Natural killer cell (primary cell): ENCODE data around the gene G2E3. TPM values are rescaled to one million over a fixed set of nuclear protein-coding genes. Genes with fewer than 3 reads are reported as not detected.
A peak's percentile ranks its signal among the peaks of the same experiment; 100 is the strongest.

ENCODE experiments used
- ATAC-seq, 3 donors: fragments of 150-1000 bp in 2 of 3; fragments of 200-7000 bp in 1 of 3; cut with Tn5 transposase; 1 replicate in 1 of 3; 2 replicates in 2 of 3; pipeline ENCODE4 v1.10.0; 2021; ENCODE audit warnings: mild to moderate bottlenecking in 2 of 3, moderate library complexity in 2 of 3
- DNase-seq, 2 donors: peaks; one replicate each; pipeline versions ENCODE4 v3.0.0 to v3.0.0-alpha.2; 2013 to 2021; ENCODE audit warnings: mixed read lengths in 1 of 2
- H3K27ac ChIP-seq: one replicate; pipeline ENCODE4 v1.5.1; 2013; ENCODE audit warnings: mild to moderate bottlenecking, low read length
- H3K27me3 ChIP-seq: one replicate; pipeline ENCODE4 v1.6.1; 2013; ENCODE audit warnings: low read length; ENCODE audit not compliant: control insufficient read depth, insufficient read depth
- H3K36me3 ChIP-seq: one replicate; pipeline ENCODE4 v1.6.1; 2013; ENCODE audit warnings: low read length; ENCODE audit not compliant: control insufficient read depth, insufficient read depth
- H3K4me1 ChIP-seq: one replicate; pipeline ENCODE4 v1.6.1; 2013; ENCODE audit warnings: low read length; ENCODE audit not compliant: control insufficient read depth, insufficient read depth
- H3K4me3 ChIP-seq: one replicate; pipeline ENCODE4 v1.5.1; 2013; ENCODE audit warnings: low read length
- H3K9me3 ChIP-seq: one replicate; pipeline ENCODE4 v1.6.1; 2013; ENCODE audit warnings: low read length; ENCODE audit not compliant: control insufficient read depth, insufficient read depth
- H3K27ac Mint-ChIP-seq, 2 donors: one replicate each; pipeline ENCODE4 v1.8.0; 2022; ENCODE audit warnings: mild to moderate bottlenecking in 2 of 2, mixed read lengths in 2 of 2, moderate library complexity in 1 of 2
- H3K27me3 Mint-ChIP-seq, 2 donors: one replicate each; pipeline ENCODE4 v1.8.0; 2022; ENCODE audit warnings: low read depth in 2 of 2, mixed read lengths in 2 of 2
- H3K36me3 Mint-ChIP-seq: one replicate; pipeline ENCODE4 v1.8.0; 2022; ENCODE audit warnings: mixed read lengths
- H3K4me1 Mint-ChIP-seq, 2 donors: one replicate each; pipeline ENCODE4 v1.8.0; 2022; ENCODE audit warnings: mixed read lengths in 2 of 2
- H3K4me3 Mint-ChIP-seq: one replicate; pipeline ENCODE4 v1.8.0; 2022; ENCODE audit warnings: mild to moderate bottlenecking, moderate library complexity, mixed read lengths
- H3K9me3 Mint-ChIP-seq, 2 donors: one replicate each; pipeline ENCODE4 v1.8.0; 2022; ENCODE audit warnings: mixed read lengths in 2 of 2
- CTCF ChIP-seq: fragments of 200-600 bp; IDR thresholded peaks from one replicate; pipeline ENCODE4 v1.8.0; 2022; ENCODE audit warnings: antibody characterized with exemption
- WGBS: methylation state at CpG from one replicate; pipeline ENCODE4 v1.1.7; 2013; ENCODE audit warnings: missing lambda C conversion rate; ENCODE audit not compliant: insufficient coverage; 5-methylcytosine and 5-hydroxymethylcytosine counted together
- intact Hi-C: fragments of 100-400 bp; cut with micrococcal nuclease; formaldehyde crosslinking; loops from one replicate; pipeline ENCODE4 v1.14.2; 2022
- total RNA-seq, 4 donors: library from RNA; stranded (reverse); fragments of 120-200 nt in 1 of 4; gene quantifications; one replicate each; pipeline versions ENCODE4 v1.2.3 to v1.2.4, GENCODE V29; 2013 to 2022

G2E3 gene, protein sequence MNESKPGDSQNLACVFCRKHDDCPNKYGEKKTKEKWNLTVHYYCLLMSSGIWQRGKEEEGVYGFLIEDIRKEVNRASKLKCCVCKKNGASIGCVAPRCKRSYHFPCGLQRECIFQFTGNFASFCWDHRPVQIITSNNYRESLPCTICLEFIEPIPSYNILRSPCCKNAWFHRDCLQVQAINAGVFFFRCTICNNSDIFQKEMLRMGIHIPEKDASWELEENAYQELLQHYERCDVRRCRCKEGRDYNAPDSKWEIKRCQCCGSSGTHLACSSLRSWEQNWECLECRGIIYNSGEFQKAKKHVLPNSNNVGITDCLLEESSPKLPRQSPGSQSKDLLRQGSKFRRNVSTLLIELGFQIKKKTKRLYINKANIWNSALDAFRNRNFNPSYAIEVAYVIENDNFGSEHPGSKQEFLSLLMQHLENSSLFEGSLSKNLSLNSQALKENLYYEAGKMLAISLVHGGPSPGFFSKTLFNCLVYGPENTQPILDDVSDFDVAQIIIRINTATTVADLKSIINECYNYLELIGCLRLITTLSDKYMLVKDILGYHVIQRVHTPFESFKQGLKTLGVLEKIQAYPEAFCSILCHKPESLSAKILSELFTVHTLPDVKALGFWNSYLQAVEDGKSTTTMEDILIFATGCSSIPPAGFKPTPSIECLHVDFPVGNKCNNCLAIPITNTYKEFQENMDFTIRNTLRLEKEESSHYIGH
- total RNA-seq = 10 to 100 TPM; 28.7 to 47.1 (median 33.4) TPM
- total RNA-seq (2013) = 46.6 TPM

- H3K9me3 ChIP-seq = no peaks in the 10 kb centered on the region
- under 1% methylated on average over 62 of the region's 62 CpGs for WGBS
- intact Hi-C loops = loop anchor here (1.0 kb wide), 1 partner anchor 63 kb away; the partner anchor contains the start of gene SCFD1
- Mint-ChIP-seq H3K4me1 (peaks cover 35 to 39% of the 10 kb centered on the region in 2 donors), H3K36me3 (no peaks in the 10 kb centered on the region), H3K4me3 (peak within 1 kb of the TSS; percentile 98), H3K9me3 (no peaks in the 10 kb centered on the region), H3K27ac (peak within 1 kb of the TSS; percentile 92 to 96), H3K27me3 (peaks cover 0 to 3% of the 10 kb centered on the region in 2 donors)
- H3K27ac ChIP-seq = peak within 1 kb of the TSS; percentile 86
- H3K36me3 ChIP-seq = no peaks in the 10 kb centered on the region
- H3K4me1 ChIP-seq = peaks cover 15% of the 10 kb centered on the region
- no peaks in the 10 kb centered on the region for H3K27me3 ChIP-seq
- H3K4me3 ChIP-seq = peak within 1 kb of the TSS; percentile 96
- DNase-seq = peak; percentile 84 to 92
- peak; percentile 98 for ATAC-seq
- no peak for TF ChIP-seq CTCF
These were observed at the start of gene G2E3 for GRCh38 chr14:30558675-30559555. Gene G2E3 (plus strand): TSS chr14:30559158. CDS start chr14:30581080, 21,922 bp downstream.

GRCh38 chr14:30517737-30518136 is 41.2 kb upstream of the G2E3 start:
- no peaks in the 10 kb centered on the region for H3K36me3 Mint-ChIP-seq
- H3K9me3 Mint-ChIP-seq = no peaks in the 10 kb centered on the region
- DNase-seq = no peak
- Histone ChIP-seq H3K4me3 (no peak overlapping the region), H3K9me3 (no peaks in the 10 kb centered on the region), H3K36me3 (no peaks in the 10 kb centered on the region), H3K27ac (no peak overlapping the region), H3K27me3 (peaks cover 2% of the 10 kb centered on the region), H3K4me1 (no peaks in the 10 kb centered on the region)
- TF ChIP-seq CTCF = no peak
- H3K27ac Mint-ChIP-seq = no peak overlapping the region
- 80% methylated on average over 1 of the region's 2 CpGs for whole genome bisulfite sequencing
- peaks cover 7 to 28% of the 10 kb centered on the region in 2 donors for H3K27me3 Mint-ChIP-seq
- no peak for ATAC-seq
- no peak overlapping the region for H3K4me3 Mint-ChIP-seq
- intact Hi-C loops = no loop called here
- H3K4me1 Mint-ChIP-seq = peaks cover 3 to 5% of the 10 kb centered on the region in 2 donors

DNA sequence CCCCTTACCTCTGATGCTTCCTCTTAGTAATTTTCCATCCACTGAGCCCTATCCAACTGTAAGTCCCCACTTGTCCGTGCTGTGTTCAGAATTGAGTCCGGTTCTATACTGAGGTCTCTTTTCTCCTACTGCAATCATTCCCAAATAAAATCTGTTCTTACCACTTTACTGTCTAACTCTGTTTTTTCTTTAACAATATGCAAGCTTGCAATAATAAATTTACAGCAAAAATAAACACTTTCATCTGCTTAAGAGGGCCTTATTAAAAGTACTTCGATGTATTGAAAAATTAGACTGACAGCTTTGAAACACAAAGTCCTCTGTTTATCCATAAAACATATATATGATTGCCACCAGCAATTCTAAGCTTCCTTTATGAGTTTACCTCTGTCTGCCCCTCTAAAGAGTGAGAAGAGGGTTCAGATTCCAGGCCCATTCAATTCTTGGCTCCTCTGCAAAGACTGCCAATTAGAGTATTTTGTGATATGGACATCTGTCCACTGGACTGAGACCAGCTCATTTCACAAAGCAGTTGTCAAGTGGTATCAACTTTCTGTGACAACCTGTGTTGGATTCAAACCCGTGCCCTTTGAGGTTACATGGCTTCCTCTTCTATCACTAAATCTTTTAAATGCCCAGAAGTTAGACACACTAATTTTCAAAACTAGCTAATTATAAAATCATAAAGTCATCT is 39.9 kb upstream of the G2E3 start:
- H3K9me3 ChIP-seq = no peaks in the 10 kb centered on the region
- DNase-seq = no peak
- no peak for ATAC-seq
- peaks cover 5 to 19% of the 10 kb centered on the region in 2 donors for H3K27me3 Mint-ChIP-seq
- peaks cover 3 to 5% of the 10 kb centered on the region in 2 donors for H3K4me1 Mint-ChIP-seq
- no peaks in the 10 kb centered on the region for H3K9me3 Mint-ChIP-seq
- H3K27ac Mint-ChIP-seq = no peak overlapping the region
- no peak overlapping the region for H3K4me3 Mint-ChIP-seq
- H3K4me3 ChIP-seq = no peak overlapping the region
- intact Hi-C loops = no loop called here
- H3K36me3 ChIP-seq = no peaks in the 10 kb centered on the region
- H3K27me3 ChIP-seq = no peaks in the 10 kb centered on the region
- 89% methylated on average over 4 of the region's 4 CpGs for WGBS
- no peak overlapping the region for H3K27ac ChIP-seq
- TF ChIP-seq CTCF = no peak
- no peaks in the 10 kb centered on the region for H3K4me1 ChIP-seq
- no peaks in the 10 kb centered on the region for H3K36me3 Mint-ChIP-seq
